ENCODE data around the gene CAPRIN1. TPM values are rescaled to one million over a fixed set of nuclear protein-coding genes. Genes with fewer than 3 reads are reported as not detected.
A peak's percentile ranks its signal among the peaks of the same experiment; 100 is the strongest.

CAPRIN1 gene
- total and polyA plus RNA-seq, 10 of the 15 experiments (the other 5 are each of a cell fraction or from before 2014, with no cell fraction given), result 50.4 to 228 (median 191) TPM

DNA sequence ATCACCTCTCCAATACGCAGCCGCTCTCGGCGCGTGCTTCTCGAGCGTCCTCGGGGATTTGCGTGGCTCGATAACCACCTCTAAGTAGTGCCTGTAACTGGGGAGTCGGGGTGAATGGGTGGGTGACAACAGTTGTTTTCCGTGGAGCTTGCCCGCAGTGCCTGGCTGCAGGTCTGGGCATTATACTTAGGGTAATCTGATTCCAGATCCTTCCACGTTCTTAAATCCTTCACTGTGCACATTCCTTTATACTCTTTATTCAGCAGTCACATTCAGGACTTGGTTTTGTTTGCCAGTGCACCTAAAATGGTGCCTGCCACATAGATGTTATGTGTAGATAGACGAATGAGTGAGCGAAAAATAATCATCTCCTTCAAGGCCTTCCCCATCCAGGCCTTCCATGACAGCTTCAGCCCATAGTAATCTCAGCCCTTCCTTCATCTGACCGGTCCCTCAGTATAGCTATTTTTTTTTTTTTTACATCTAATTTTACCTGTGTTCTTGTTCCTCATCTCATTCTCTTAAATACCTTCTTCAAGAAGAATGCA lies 54.5 kb downstream of the CAPRIN1 start:
- in situ Hi-C loops (cut with MboI) (no loop called here), intact Hi-C loops (cut with micrococcal nuclease; ENCODE audit: unreplicated experiment) (loop anchor here (1.0 to 5.0 kb wide), 4 partner anchors 55 to 253 kb away; partner anchors contain the start of genes ABTB2 and CAPRIN1)
- under 1% methylated on average over 17 of the region's 17 CpGs for WGBS (ENCODE audit: insufficient coverage, insufficient replicate concordance, low lambda C conversion rate, missing lambda C conversion rate)
- H3K9me3 ChIP-seq (replicated peaks; ENCODE audit: control insufficient read depth, insufficient read depth, low read length), result no peaks in the 10 kb centered on the region
- DNase-seq (ENCODE audit: low read depth, low spot score) (no peak), FAIRE-seq (no peak), ATAC-seq (peak; percentile 13)
- H3K27ac ChIP-seq (ENCODE audit: control insufficient read depth, insufficient read depth), result peak overlapping the region; percentile 89
- peaks cover 15% of the 10 kb centered on the region for H3K4me1 ChIP-seq (ENCODE audit: control insufficient read depth, insufficient read depth, low read length)
- H3K36me3 ChIP-seq (ENCODE audit: control insufficient read depth in 2 of 2, insufficient read depth in 2 of 2, low read length in 1 of 2), result peaks cover 8 to 9% of the 10 kb centered on the region in 2 experiments
- H4K20me1 ChIP-seq (ENCODE audit: control insufficient read depth, insufficient read depth), result no peaks in the 10 kb centered on the region
- BruUV-seq (replicated peaks), result TSS peak; percentile 50
- H3K27me3 ChIP-seq (replicated peaks in 1 of 2; ENCODE audit: control insufficient read depth in 2 of 2, insufficient read depth in 2 of 2, low read length in 1 of 2), result no peaks in the 10 kb centered on the region
- ChIA-PET SMC1A (ENCODE audit: uncharacterized antibody, unreplicated experiment) (interaction anchor here (0.6 to 2.4 kb wide), 15 partner anchors 9 to 252 kb away, joined by 3 to 9 read pairs (median 4); partner anchors contain the start of gene ABTB2), POLR2A (interaction anchor here (0.6 to 2.0 kb wide), 6 partner anchors 21 to 59 kb away, joined by 3 to 14 read pairs (median 5); partner anchors contain the start of gene CAPRIN1), RAD21 (ENCODE audit: unreplicated experiment) (interaction anchor here (0.6 to 2.6 kb wide), 8 partner anchors 39 to 259 kb away, joined by 3 to 8 read pairs (median 4); no protein-coding TSS in a partner anchor), CTCF (interaction anchor here (0.7 to 2.1 kb wide), 14 partner anchors 10 to 421 kb away, joined by 3 to 9 read pairs (median 4); partner anchors contain the start of gene CAPRIN1)
- H2AFZ ChIP-seq (ENCODE audit: control insufficient read depth, low read depth, low read length), result peak overlapping the region; percentile 83
- peak overlapping the region; percentile 85 for H3K9ac ChIP-seq (ENCODE audit: control insufficient read depth, insufficient read depth, low read length)
- H3K79me2 ChIP-seq (ENCODE audit: control insufficient read depth, insufficient read depth, low read length), result peaks cover 39% of the 10 kb centered on the region
- H3K4me3 ChIP-seq, result peak overlapping the region; percentile 95
- H3K4me2 ChIP-seq (ENCODE audit: control insufficient read depth, insufficient read depth), result peak overlapping the region; percentile 77
- TF ChIP-seq MYB (IDR thresholded peaks at IDR 0.05; ENCODE audit: borderline replicate concordance, low read depth, low read length), result no peak
- TF ChIP-seq CHD4 (IDR thresholded peaks at IDR 0.05), result no peak
- TF ChIP-seq, protein P1, sequence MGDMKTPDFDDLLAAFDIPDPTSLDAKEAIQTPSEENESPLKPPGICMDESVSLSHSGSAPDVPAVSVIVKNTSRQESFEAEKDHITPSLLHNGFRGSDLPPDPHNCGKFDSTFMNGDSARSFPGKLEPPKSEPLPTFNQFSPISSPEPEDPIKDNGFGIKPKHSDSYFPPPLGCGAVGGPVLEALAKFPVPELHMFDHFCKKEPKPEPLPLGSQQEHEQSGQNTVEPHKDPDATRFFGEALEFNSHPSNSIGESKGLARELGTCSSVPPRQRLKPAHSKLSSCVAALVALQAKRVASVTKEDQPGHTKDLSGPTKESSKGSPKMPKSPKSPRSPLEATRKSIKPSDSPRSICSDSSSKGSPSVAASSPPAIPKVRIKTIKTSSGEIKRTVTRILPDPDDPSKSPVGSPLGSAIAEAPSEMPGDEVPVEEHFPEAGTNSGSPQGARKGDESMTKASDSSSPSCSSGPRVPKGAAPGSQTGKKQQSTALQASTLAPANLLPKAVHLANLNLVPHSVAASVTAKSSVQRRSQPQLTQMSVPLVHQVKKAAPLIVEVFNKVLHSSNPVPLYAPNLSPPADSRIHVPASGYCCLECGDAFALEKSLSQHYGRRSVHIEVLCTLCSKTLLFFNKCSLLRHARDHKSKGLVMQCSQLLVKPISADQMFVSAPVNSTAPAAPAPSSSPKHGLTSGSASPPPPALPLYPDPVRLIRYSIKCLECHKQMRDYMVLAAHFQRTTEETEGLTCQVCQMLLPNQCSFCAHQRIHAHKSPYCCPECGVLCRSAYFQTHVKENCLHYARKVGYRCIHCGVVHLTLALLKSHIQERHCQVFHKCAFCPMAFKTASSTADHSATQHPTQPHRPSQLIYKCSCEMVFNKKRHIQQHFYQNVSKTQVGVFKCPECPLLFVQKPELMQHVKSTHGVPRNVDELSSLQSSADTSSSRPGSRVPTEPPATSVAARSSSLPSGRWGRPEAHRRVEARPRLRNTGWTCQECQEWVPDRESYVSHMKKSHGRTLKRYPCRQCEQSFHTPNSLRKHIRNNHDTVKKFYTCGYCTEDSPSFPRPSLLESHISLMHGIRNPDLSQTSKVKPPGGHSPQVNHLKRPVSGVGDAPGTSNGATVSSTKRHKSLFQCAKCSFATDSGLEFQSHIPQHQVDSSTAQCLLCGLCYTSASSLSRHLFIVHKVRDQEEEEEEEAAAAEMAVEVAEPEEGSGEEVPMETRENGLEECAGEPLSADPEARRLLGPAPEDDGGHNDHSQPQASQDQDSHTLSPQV (IDR thresholded peaks at IDR 0.05), result no peak
- no peak for TF ChIP-seq SIX5 (IDR thresholded peaks at IDR 0.05; ENCODE audit: low read depth, low read length, severe bottlenecking)
- no peak for TF ChIP-seq HSF1 (IDR thresholded peaks at IDR 0.05; ENCODE audit: low read depth, low read length)
- no peak for TF ChIP-seq FOXK2 (IDR thresholded peaks at IDR 0.05)
- TF ChIP-seq, protein P2, sequence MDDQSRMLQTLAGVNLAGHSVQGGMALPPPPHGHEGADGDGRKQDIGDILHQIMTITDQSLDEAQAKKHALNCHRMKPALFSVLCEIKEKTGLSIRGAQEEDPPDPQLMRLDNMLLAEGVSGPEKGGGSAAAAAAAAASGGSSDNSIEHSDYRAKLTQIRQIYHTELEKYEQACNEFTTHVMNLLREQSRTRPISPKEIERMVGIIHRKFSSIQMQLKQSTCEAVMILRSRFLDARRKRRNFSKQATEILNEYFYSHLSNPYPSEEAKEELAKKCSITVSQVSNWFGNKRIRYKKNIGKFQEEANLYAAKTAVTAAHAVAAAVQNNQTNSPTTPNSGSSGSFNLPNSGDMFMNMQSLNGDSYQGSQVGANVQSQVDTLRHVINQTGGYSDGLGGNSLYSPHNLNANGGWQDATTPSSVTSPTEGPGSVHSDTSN (IDR thresholded peaks at IDR 0.05; ENCODE audit: insufficient replicate concordance, low read depth, low read length), result no peak
- TF ChIP-seq ZBED1 (IDR thresholded peaks at IDR 0.05; ENCODE audit: borderline replicate concordance), result no peak
- TF ChIP-seq ELK1 (IDR thresholded peaks at IDR 0.05; ENCODE audit: low read depth, low read length), result no peak
- no peak for TF ChIP-seq CBX5 (IDR thresholded peaks at IDR 0.05; ENCODE audit: low read depth)
- no peak for TF ChIP-seq CBFB (IDR thresholded peaks at IDR 0.05; ENCODE audit: low read depth)

Data from GM12878 (cell line).